Lung (tissue), 12 donors: ENCODE results near the gene CA5B. TPM values are rescaled to one million over a fixed set of nuclear protein-coding genes. Genes with fewer than 3 reads are reported as not detected.
"Not testable (repeated sequence)": the region's sequence is repeated elsewhere in the genome, so short reads cannot be mapped to it uniquely, and the experiment has no call there.

Experiments
- ATAC-seq: fragments of 200-7000 bp; cut with Tn5 transposase; one replicate; pipeline ENCODE4 v1.9.1; 2020; ENCODE audit warnings: moderate number of reproducible peaks; ENCODE audit not compliant: insufficient read depth, low FRiP score
- DNase-seq, 3 donors: peaks; one replicate each; pipeline ENCODE4 v3.0.0-alpha.2; 2013 to 2017
- H3K27ac ChIP-seq, 2 donors: one replicate each; pipeline ENCODE4 v1.5.1; 2013; ENCODE audit warnings: mild to moderate bottlenecking in 2 of 2, moderate library complexity in 2 of 2, control low read depth in 1 of 2, inconsistent platforms in 1 of 2, low read depth in 1 of 2, low read length in 1 of 2
- H3K27me3 ChIP-seq, 3 donors: one replicate each; pipeline ENCODE4 v1.5.1; 2013; ENCODE audit warnings: low read length in 2 of 3; ENCODE audit not compliant: control insufficient read depth in 3 of 3, insufficient read depth in 3 of 3
- H3K36me3 ChIP-seq, 4 donors: one replicate each; pipeline ENCODE4 v1.5.1; 2013; ENCODE audit warnings: low read length in 4 of 4, mild to moderate bottlenecking in 1 of 4, moderate library complexity in 1 of 4; ENCODE audit not compliant: control insufficient read depth in 4 of 4, insufficient read depth in 4 of 4
- H3K4me1 ChIP-seq, 5 donors: one replicate each; pipeline ENCODE4 v1.5.1; 2013; ENCODE audit warnings: low read length in 5 of 5, mild to moderate bottlenecking in 2 of 5, moderate library complexity in 1 of 5; ENCODE audit not compliant: control insufficient read depth in 5 of 5, insufficient read depth in 5 of 5
- H3K4me3 ChIP-seq: one replicate; pipeline ENCODE4 v1.5.1; 2013; ENCODE audit warnings: mild to moderate bottlenecking, control low read depth, moderate library complexity
- H3K9ac ChIP-seq, 2 donors: one replicate each; pipeline ENCODE4 v1.5.1; 2013; ENCODE audit warnings: low read length in 2 of 2, control low read depth in 1 of 2; ENCODE audit not compliant: insufficient read depth in 1 of 2
- H3K9me3 ChIP-seq, 4 donors: one replicate each; pipeline ENCODE4 v1.5.1; 2013; ENCODE audit warnings: low read length in 3 of 4, mild to moderate bottlenecking in 1 of 4, moderate library complexity in 1 of 4; ENCODE audit not compliant: control insufficient read depth in 4 of 4, insufficient read depth in 3 of 4
- WGBS, 2 donors: extraction: QIAGEN DNeasy Blood & Tissue Kit; methylation state at CpG; one replicate each; pipeline ENCODE4 v1.1.7; 2013; 5-methylcytosine and 5-hydroxymethylcytosine counted together
- polyA plus RNA-seq, 2 donors: library from polyadenylated mRNA; stranded (reverse); fragments of 200-250 nt; gene quantifications; one replicate each; pipeline ENCODE4 v1.2.1, GENCODE V29; 2013
- total RNA-seq, 2 donors: library from RNA; depleted of rRNA in 1 of 2; stranded (reverse); fragments of >200 nt in 1 of 2; gene quantifications; one replicate each; pipeline ENCODE4 v1.2.1, GENCODE V29; 2014 to 2021
- TF ChIP-seq, protein P1 (sequence below): IDR thresholded peaks from 2 replicates; pipeline ENCODE4 v1.5.1; 2012; ENCODE audit warnings: mild to moderate bottlenecking; ENCODE audit errors: control extremely low read depth, extremely low read depth
- donor health status: control.
- donor health status: control.
- donor health status: Bipolar disorder and iron deficiency.
- donor health status: healthy.
- donor health status: DM: yes; HTN: yes; CAD: no.

Gene CA5B
- total and polyA plus RNA-seq, 4 donors = 2.1 to 22.3 (median 9.9) TPM

DNA sequence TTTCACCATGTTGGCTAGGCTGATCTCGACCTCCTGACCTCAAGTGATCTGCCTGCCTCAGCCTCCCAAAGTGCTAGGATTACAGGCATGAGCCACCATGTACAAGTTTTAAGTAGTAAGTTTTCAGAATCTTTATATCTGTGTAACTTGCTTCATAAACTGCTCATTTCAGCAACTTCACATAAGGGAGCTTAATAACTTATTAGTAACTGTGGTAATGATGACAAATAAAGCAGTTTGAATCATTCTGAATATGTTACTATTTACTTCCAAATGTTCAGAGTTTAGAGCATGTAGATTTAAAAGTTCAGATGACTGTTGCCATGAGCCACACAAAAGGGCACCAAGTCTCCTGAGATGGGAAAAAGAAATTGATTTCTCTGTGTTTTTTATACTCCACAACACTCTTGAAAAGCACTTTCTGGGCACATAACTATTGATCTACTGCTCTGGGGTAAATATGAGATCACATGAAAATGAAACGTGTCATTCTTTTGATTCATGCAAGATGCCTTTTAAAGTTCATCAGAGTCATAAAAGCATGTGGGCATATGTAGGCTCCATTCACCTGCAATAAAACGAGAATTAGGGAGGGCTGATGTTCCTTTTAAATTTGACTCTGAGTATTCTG is 14.1 kb upstream of the CA5B start:
- Histone ChIP-seq H3K4me1 (no peaks in the 10 kb centered on the region), H3K27me3 (peaks cover 0 to 27% (median 8%) of the 10 kb centered on the region in 3 donors), H3K27ac (no peak overlapping the region), H3K36me3 (peaks cover 0 to 2% (median 0%) of the 10 kb centered on the region in 4 donors), H3K9ac (no peak overlapping the region), H3K4me3 (no peak overlapping the region), H3K9me3 (no peaks in the 10 kb centered on the region)
- no peak for DNase-seq
- WGBS, 2 donors = 91 to 93% methylated on average over 3 of the region's 3 CpGs
- no peak for ATAC-seq
- TF ChIP-seq, protein P1, sequence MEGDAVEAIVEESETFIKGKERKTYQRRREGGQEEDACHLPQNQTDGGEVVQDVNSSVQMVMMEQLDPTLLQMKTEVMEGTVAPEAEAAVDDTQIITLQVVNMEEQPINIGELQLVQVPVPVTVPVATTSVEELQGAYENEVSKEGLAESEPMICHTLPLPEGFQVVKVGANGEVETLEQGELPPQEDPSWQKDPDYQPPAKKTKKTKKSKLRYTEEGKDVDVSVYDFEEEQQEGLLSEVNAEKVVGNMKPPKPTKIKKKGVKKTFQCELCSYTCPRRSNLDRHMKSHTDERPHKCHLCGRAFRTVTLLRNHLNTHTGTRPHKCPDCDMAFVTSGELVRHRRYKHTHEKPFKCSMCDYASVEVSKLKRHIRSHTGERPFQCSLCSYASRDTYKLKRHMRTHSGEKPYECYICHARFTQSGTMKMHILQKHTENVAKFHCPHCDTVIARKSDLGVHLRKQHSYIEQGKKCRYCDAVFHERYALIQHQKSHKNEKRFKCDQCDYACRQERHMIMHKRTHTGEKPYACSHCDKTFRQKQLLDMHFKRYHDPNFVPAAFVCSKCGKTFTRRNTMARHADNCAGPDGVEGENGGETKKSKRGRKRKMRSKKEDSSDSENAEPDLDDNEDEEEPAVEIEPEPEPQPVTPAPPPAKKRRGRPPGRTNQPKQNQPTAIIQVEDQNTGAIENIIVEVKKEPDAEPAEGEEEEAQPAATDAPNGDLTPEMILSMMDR = no peak

DNA sequence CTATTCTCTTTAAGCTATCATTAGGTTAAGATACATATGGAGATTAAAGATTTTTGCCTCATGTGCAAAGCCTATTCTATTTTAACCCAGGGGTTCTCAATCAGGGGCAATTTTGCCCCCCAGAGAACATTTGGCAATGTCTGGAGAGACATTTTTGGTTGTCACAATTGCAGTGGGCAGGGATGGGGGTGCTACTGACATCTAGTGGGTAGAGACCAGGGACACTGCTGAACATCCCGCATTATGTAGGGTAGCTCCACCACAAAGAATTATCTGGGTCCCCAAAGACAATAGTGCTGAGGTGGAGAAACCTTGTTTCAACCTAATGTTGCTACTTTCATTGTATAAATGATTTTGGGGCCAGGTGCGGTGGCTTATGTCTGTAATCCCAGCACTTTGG is 13.2 kb upstream of the CA5B start:
- WGBS, 2 donors = 97 to 100% methylated on average over 2 of the region's 2 CpGs
- DNase-seq (no peak), ATAC-seq (no peak)
- TF ChIP-seq, protein P1 = no peak
- Histone ChIP-seq H3K4me1 (no peaks in the 10 kb centered on the region), H3K27me3 (peaks cover 0 to 19% (median 12%) of the 10 kb centered on the region in 3 donors), H3K27ac (no peak overlapping the region), H3K36me3 (peaks cover 0 to 2% (median 0%) of the 10 kb centered on the region in 4 donors), H3K4me3 (no peak overlapping the region), H3K9me3 (no peaks in the 10 kb centered on the region), H3K9ac (no peak overlapping the region)

- 96 to 97% methylated on average over 4 of the region's 4 CpGs for WGBS, 2 donors
- H3K36me3 ChIP-seq, DNase-seq, ATAC-seq, H3K27ac ChIP-seq, H3K4me3 ChIP-seq, H3K4me1 ChIP-seq, H3K9me3 ChIP-seq, H3K9ac ChIP-seq: not testable (repeated sequence)
- peaks cover 0 to 20% (median 5%) of the 10 kb centered on the region in 3 donors for H3K27me3 ChIP-seq
Measured at GRCh38 chrX:15731368-15731767, 6.7 kb upstream of the CA5B start.

- no peak for DNase-seq
- Histone ChIP-seq H3K27me3 (peaks cover 0 to 48% (median 27%) of the 10 kb centered on the region in 3 donors), H3K9me3 (no peaks in the 10 kb centered on the region), H3K36me3 (no peaks in the 10 kb centered on the region), H3K27ac (peak overlapping the region in 1 of 2 donors; percentile 28), H3K4me3 (peak overlapping the region; percentile 57), H3K4me1 (peaks cover 0 to 7% (median 0%) of the 10 kb centered on the region in 5 donors), H3K9ac (no peak overlapping the region)
- 9 to 17% methylated on average over 14 of the region's 14 CpGs for WGBS, 2 donors
- TF ChIP-seq, protein P1 = no peak
- no peak for ATAC-seq
Measured at GRCh38 chrX:15737190-15737958, 696 bp upstream of the CA5B start.
